Stimulated activated naive CD8-positive, alpha-beta T cell treated with anti-CD3 and anti-CD28 coated beads, Interleukin-15, Interleukin-2, amounts not matched to agents 100 ng/mL and 50 ng/mL, for 24 hours (primary cell): ENCODE data around the gene MID1IP1.

ENCODE experiments used
- H3K27ac Mint-ChIP-seq: one replicate; pipeline ENCODE4 v1.8.0; 2021; ENCODE audit warnings: mild to moderate bottlenecking, mixed read lengths
- H3K27me3 Mint-ChIP-seq: one replicate; pipeline ENCODE4 v1.8.0; 2021; ENCODE audit warnings: mixed read lengths
- H3K36me3 Mint-ChIP-seq: one replicate; pipeline ENCODE4 v1.8.0; 2021; ENCODE audit warnings: low read depth, mixed read lengths
- H3K4me1 Mint-ChIP-seq: one replicate; pipeline ENCODE4 v1.8.0; 2021; ENCODE audit warnings: low read depth, mixed read lengths
- H3K4me3 Mint-ChIP-seq: one replicate; pipeline ENCODE4 v1.8.0; 2021; ENCODE audit warnings: mild to moderate bottlenecking, mixed read lengths
- H3K9me3 Mint-ChIP-seq: one replicate; pipeline ENCODE4 v1.8.0; 2021; ENCODE audit warnings: mixed read lengths

The MID1IP1 gene

GRCh38 chrX:38804682-38805431 lies 3.6 kb downstream of the MID1IP1 start:
- H3K27ac Mint-ChIP-seq: peak overlapping the region; percentile 97
- peaks cover 40% of the 10 kb centered on the region for H3K4me1 Mint-ChIP-seq
- no peaks in the 10 kb centered on the region for H3K27me3 Mint-ChIP-seq
- peak overlapping the region; percentile 95 for H3K4me3 Mint-ChIP-seq
- peaks cover 51% of the 10 kb centered on the region for H3K36me3 Mint-ChIP-seq
- no peaks in the 10 kb centered on the region for H3K9me3 Mint-ChIP-seq

GRCh38 chrX:38805432-38806389 lies 4.5 kb downstream of the MID1IP1 start:
- Mint-ChIP-seq H3K36me3 (peaks cover 47% of the 10 kb centered on the region), H3K9me3 (no peaks in the 10 kb centered on the region), H3K4me1 (peaks cover 43% of the 10 kb centered on the region), H3K27ac (peak overlapping the region; percentile 97), H3K27me3 (no peaks in the 10 kb centered on the region), H3K4me3 (peak overlapping the region; percentile 95)

- H3K4me3 Mint-ChIP-seq: peak overlapping the region; percentile 95
Measured at GRCh38 chrX:38806875-38807621, 5.8 kb downstream of the MID1IP1 start.

GRCh38 chrX:38807873-38808272 lies 6.6 kb downstream of the MID1IP1 start:
- no peaks in the 10 kb centered on the region for H3K27me3 Mint-ChIP-seq
- peak overlapping the region; percentile 95 for H3K4me3 Mint-ChIP-seq
- H3K4me1 Mint-ChIP-seq: peaks cover 56% of the 10 kb centered on the region
- peak overlapping the region; percentile 86 for H3K27ac Mint-ChIP-seq
- no peaks in the 10 kb centered on the region for H3K9me3 Mint-ChIP-seq
- H3K36me3 Mint-ChIP-seq: peaks cover 37% of the 10 kb centered on the region

More at GRCh38 chrX:38806875-38807621, 5.8 kb downstream of the MID1IP1 start:
- Mint-ChIP-seq H3K27ac (peak overlapping the region; percentile 86), H3K4me1 (peaks cover 51% of the 10 kb centered on the region), H3K27me3 (no peaks in the 10 kb centered on the region), H3K36me3 (peaks cover 42% of the 10 kb centered on the region), H3K9me3 (no peaks in the 10 kb centered on the region)

GRCh38 chrX:38811515-38812243 lies 10.4 kb downstream of the MID1IP1 start:
- Mint-ChIP-seq H3K4me3 (peak overlapping the region; percentile 63), H3K27ac (peak overlapping the region; percentile 83), H3K9me3 (no peaks in the 10 kb centered on the region), H3K36me3 (peaks cover 6% of the 10 kb centered on the region), H3K27me3 (no peaks in the 10 kb centered on the region), H3K4me1 (peaks cover 54% of the 10 kb centered on the region)

GRCh38 chrX:38816155-38816554 lies 14.9 kb downstream of the MID1IP1 start:
- no peaks in the 10 kb centered on the region for H3K9me3 Mint-ChIP-seq
- H3K27me3 Mint-ChIP-seq: no peaks in the 10 kb centered on the region
- H3K36me3 Mint-ChIP-seq: no peaks in the 10 kb centered on the region
- H3K4me1 Mint-ChIP-seq: peaks cover 23% of the 10 kb centered on the region
- peak overlapping the region; percentile 7 for H3K27ac Mint-ChIP-seq
- H3K4me3 Mint-ChIP-seq: no peak overlapping the region

- no peaks in the 10 kb centered on the region for H3K36me3 Mint-ChIP-seq
- no peaks in the 10 kb centered on the region for H3K27me3 Mint-ChIP-seq
- H3K4me3 Mint-ChIP-seq: no peak overlapping the region
- no peak overlapping the region for H3K27ac Mint-ChIP-seq
- H3K9me3 Mint-ChIP-seq: no peaks in the 10 kb centered on the region
- H3K4me1 Mint-ChIP-seq: peaks cover 13% of the 10 kb centered on the region
Measured at GRCh38 chrX:38817004-38817703, 15.9 kb downstream of the MID1IP1 start.

GRCh38 chrX:38819163-38819562 lies 17.9 kb downstream of the MID1IP1 start:
- H3K27ac Mint-ChIP-seq: no peak overlapping the region
- H3K36me3 Mint-ChIP-seq: no peaks in the 10 kb centered on the region
- H3K9me3 Mint-ChIP-seq: no peaks in the 10 kb centered on the region
- peaks cover 5% of the 10 kb centered on the region for H3K4me1 Mint-ChIP-seq
- no peak overlapping the region for H3K4me3 Mint-ChIP-seq
- no peaks in the 10 kb centered on the region for H3K27me3 Mint-ChIP-seq

GRCh38 chrX:38819709-38820108 lies 18.4 kb downstream of the MID1IP1 start:
- Mint-ChIP-seq H3K4me3 (no peak overlapping the region), H3K27me3 (no peaks in the 10 kb centered on the region), H3K4me1 (peaks cover 3% of the 10 kb centered on the region), H3K9me3 (no peaks in the 10 kb centered on the region), H3K36me3 (no peaks in the 10 kb centered on the region), H3K27ac (no peak overlapping the region)

- no peaks in the 10 kb centered on the region for H3K4me1 Mint-ChIP-seq
- no peaks in the 10 kb centered on the region for H3K27me3 Mint-ChIP-seq
- no peaks in the 10 kb centered on the region for H3K9me3 Mint-ChIP-seq
- H3K4me3 Mint-ChIP-seq: no peak overlapping the region
- no peak overlapping the region for H3K27ac Mint-ChIP-seq
- H3K36me3 Mint-ChIP-seq: no peaks in the 10 kb centered on the region
Measured at GRCh38 chrX:38820751-38821150, 19.5 kb downstream of the MID1IP1 start.

GRCh38 chrX:38824176-38824575 lies 22.9 kb downstream of the MID1IP1 start:
- Mint-ChIP-seq H3K4me3 (no peak overlapping the region), H3K27me3 (no peaks in the 10 kb centered on the region), H3K27ac (no peak overlapping the region), H3K9me3 (no peaks in the 10 kb centered on the region), H3K4me1 (no peaks in the 10 kb centered on the region), H3K36me3 (no peaks in the 10 kb centered on the region)

GRCh38 chrX:38831949-38832348 lies 30.7 kb downstream of the MID1IP1 start:
- Mint-ChIP-seq H3K27ac (no peak overlapping the region), H3K27me3 (no peaks in the 10 kb centered on the region), H3K9me3 (no peaks in the 10 kb centered on the region), H3K36me3 (no peaks in the 10 kb centered on the region), H3K4me1 (no peaks in the 10 kb centered on the region), H3K4me3 (no peak overlapping the region)

- Mint-ChIP-seq H3K4me3 (no peak overlapping the region), H3K4me1 (no peaks in the 10 kb centered on the region)
Measured at GRCh38 chrX:38837389-38837788, 36.1 kb downstream of the MID1IP1 start.

GRCh38 chrX:38839277-38839676 lies 38.0 kb downstream of the MID1IP1 start:
- Mint-ChIP-seq H3K4me1 (no peaks in the 10 kb centered on the region), H3K27me3 (peaks cover 6% of the 10 kb centered on the region), H3K27ac (no peak overlapping the region), H3K4me3 (no peak overlapping the region), H3K9me3 (no peaks in the 10 kb centered on the region), H3K36me3 (no peaks in the 10 kb centered on the region)

More at GRCh38 chrX:38837389-38837788, 36.1 kb downstream of the MID1IP1 start:
- H3K27me3 Mint-ChIP-seq: peaks cover 6% of the 10 kb centered on the region
- no peaks in the 10 kb centered on the region for H3K36me3 Mint-ChIP-seq
- H3K27ac Mint-ChIP-seq: no peak overlapping the region
- H3K9me3 Mint-ChIP-seq: no peaks in the 10 kb centered on the region
